Kidney (tissue), 14 donors: ENCODE results near the gene CCM2. TPM values are rescaled to one million over a fixed set of nuclear protein-coding genes. Genes with fewer than 3 reads are reported as not detected.

Experiments
- DNase-seq, 5 donors: peaks; one replicate each; pipeline ENCODE4 v3.0.0-alpha.2; 2013 to 2020
- FAIRE-seq: peaks from 2 replicates; lab custom pipeline; 2012; peaks lifted over from hg19 to GRCh38; lab: Jason Lieb, UNC
- H3K27ac ChIP-seq, 2 donors: one replicate each; pipeline ENCODE4 v1.7.0; 2013; ENCODE audit warnings: low read depth in 2 of 2, low read length in 2 of 2, inconsistent platforms in 1 of 2
- H3K27me3 ChIP-seq: one replicate; pipeline ENCODE4 v1.7.1; 2013; ENCODE audit warnings: low read length, inconsistent platforms; ENCODE audit not compliant: control insufficient read depth, insufficient read depth
- H3K36me3 ChIP-seq, 3 donors: one replicate each; pipeline versions ENCODE4 v1.7.0 to v1.7.1; 2013; ENCODE audit warnings: low read length in 3 of 3, control low read depth in 1 of 3, inconsistent platforms in 1 of 3; ENCODE audit not compliant: insufficient read depth in 3 of 3, control insufficient read depth in 2 of 3
- H3K4me1 ChIP-seq, 3 donors: one replicate each; pipeline versions ENCODE4 v1.7.0 to v1.7.1; 2013; ENCODE audit warnings: low read length in 3 of 3, inconsistent platforms in 1 of 3, low read depth in 1 of 3; ENCODE audit not compliant: control insufficient read depth in 2 of 3, insufficient read depth in 2 of 3
- H3K4me3 ChIP-seq, 3 donors: one replicate each; pipeline versions ENCODE4 v1.7.0 to v1.8.1; 2013; ENCODE audit warnings: low read length in 3 of 3, control low read depth in 1 of 3, inconsistent platforms in 1 of 3
- H3K9ac ChIP-seq, 3 donors: one replicate each; pipeline versions ENCODE4 v1.7.0 to v1.7.1; 2013; ENCODE audit warnings: low read length in 3 of 3, control low read depth in 1 of 3, inconsistent platforms in 1 of 3
- H3K9me3 ChIP-seq, 3 donors: one replicate each; pipeline versions ENCODE4 v1.7.0 to v1.7.1; 2013; ENCODE audit warnings: low read length in 3 of 3, control low read depth in 1 of 3, inconsistent platforms in 1 of 3; ENCODE audit not compliant: control insufficient read depth in 2 of 3, insufficient read depth in 1 of 3
- intact Hi-C: fragments of 100-400 bp; cut with DNase I; formaldehyde crosslinking; loops from one replicate; pipeline ENCODE4 v1.11.1; 2022
- polyA plus RNA-seq: library from polyadenylated mRNA; stranded (reverse); fragments of 350-450 nt; fragmentation: Illumina TruSeq; extraction: RNeasy Lipid Tissue Mini Kit (QIAGEN cat#74804); gene quantifications from one replicate; pipeline ENCODE4 v1.2.3, GENCODE V29; 2014; ENCODE audit warnings: low read depth, low replicate concordance; ENCODE audit not compliant: insufficient read depth
- total RNA-seq: library from RNA; stranded (reverse); fragmentation: NEBNext Ultra II Directional; extraction: Animal tissue kit (Norgen Biotek cat#: 25700); gene quantifications from one replicate; pipeline ENCODE4 v1.2.1, GENCODE V29; 2021
- TF ChIP-seq, protein P1 (sequence below): IDR thresholded peaks from 3 replicates; pipeline ENCODE4 v1.5.1; 2012; ENCODE audit warnings: mild to moderate bottlenecking, moderate library complexity, borderline replicate concordance; ENCODE audit not compliant: insufficient read depth; ENCODE audit errors: extremely low read depth
- donor health status: control.
- donor health status: control.
- donor health status: control.
- donor health status: control.
- donor health status: control.
- donor health status: DM: yes; HTN: yes; CAD: no.
- donor health status: Normal renal cell carcinoma (clear cell type).

The CCM2 gene
- total and polyA plus RNA-seq, 2 donors from 2014 or later: 35.0 to 37.8 TPM

DNA sequence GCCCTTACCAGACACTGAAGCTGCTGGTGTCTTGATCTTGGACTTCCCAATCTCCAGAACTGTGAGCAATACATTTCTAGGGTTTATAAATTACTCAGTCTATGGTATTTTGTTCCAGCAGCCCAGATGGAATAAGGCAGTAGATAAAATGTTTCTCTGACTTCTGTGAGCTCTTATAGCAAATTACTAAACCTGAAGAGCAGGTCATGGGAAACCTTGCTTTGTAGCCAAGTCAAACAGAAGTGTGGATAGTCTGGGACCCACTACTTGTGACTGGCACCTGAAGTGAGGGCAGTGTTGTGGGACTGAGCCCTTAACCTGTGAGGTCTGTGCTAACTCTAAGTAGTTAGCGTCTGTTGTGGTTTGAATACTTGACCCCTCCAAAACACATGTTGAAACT is 116.0 kb downstream of the CCM2 start:
- no peak for FAIRE-seq
- Histone ChIP-seq H3K9ac (no peak overlapping the region), H3K9me3 (no peaks in the 10 kb centered on the region), H3K4me3 (no peak overlapping the region), H3K4me1 (no peaks in the 10 kb centered on the region), H3K27ac (no peak overlapping the region), H3K36me3 (no peaks in the 10 kb centered on the region), H3K27me3 (no peaks in the 10 kb centered on the region)
- intact Hi-C loops: no loop called here
- TF ChIP-seq, protein P1, sequence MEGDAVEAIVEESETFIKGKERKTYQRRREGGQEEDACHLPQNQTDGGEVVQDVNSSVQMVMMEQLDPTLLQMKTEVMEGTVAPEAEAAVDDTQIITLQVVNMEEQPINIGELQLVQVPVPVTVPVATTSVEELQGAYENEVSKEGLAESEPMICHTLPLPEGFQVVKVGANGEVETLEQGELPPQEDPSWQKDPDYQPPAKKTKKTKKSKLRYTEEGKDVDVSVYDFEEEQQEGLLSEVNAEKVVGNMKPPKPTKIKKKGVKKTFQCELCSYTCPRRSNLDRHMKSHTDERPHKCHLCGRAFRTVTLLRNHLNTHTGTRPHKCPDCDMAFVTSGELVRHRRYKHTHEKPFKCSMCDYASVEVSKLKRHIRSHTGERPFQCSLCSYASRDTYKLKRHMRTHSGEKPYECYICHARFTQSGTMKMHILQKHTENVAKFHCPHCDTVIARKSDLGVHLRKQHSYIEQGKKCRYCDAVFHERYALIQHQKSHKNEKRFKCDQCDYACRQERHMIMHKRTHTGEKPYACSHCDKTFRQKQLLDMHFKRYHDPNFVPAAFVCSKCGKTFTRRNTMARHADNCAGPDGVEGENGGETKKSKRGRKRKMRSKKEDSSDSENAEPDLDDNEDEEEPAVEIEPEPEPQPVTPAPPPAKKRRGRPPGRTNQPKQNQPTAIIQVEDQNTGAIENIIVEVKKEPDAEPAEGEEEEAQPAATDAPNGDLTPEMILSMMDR: no peak
- no peak for DNase-seq

DNA sequence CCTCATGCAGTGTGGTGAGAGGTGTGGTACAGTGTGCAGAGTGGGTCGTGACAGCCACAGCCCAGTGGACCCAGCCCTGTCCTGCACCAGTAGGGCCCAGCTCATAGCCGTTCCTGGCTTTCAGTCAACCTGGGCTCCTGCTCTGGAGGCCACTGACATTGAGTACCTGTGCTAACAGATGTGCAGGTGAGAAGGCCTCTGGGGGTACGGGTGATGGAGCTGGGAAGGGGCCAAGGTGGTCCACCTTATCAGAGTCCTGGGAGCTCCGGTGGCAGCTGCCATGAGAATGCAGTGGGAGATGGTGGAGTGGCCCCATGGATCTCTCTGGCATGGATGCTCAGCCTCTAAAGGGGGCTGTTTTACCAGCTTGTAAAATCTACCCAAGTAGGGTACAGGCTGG is 117.6 kb downstream of the CCM2 start:
- H3K9ac ChIP-seq: no peak overlapping the region

DNA sequence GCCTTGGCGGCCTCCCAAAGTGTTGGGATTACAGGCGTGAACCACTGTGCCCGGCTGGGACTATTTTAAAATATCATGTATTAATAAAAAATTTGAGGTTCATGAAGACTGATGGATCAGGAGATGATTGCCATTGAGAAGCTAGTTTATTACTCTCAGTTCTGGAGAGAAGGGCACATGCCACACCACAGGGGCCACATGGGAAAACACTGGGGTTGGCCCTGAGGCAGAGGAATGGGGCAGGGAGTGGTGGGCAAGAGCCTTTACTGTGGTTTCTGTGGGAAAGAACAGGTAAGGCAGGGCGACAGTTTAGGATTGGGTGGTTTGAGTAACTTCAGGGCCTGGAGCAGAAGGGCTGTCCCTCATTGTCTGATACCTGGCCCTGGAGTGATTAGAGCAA is 118.3 kb downstream of the CCM2 start:
- no peaks in the 10 kb centered on the region for H3K9me3 ChIP-seq
- H3K27ac ChIP-seq: no peak overlapping the region
- no peaks in the 10 kb centered on the region for H3K4me1 ChIP-seq
- DNase-seq (no peak), FAIRE-seq (no peak)
- no peaks in the 10 kb centered on the region for H3K36me3 ChIP-seq
- H3K4me3 ChIP-seq: no peak overlapping the region
- H3K27me3 ChIP-seq: no peaks in the 10 kb centered on the region
- TF ChIP-seq, protein P1: no peak
- intact Hi-C loops: no loop called here
- no peak overlapping the region for H3K9ac ChIP-seq

More for the DNA sequence above, 117.6 kb downstream of the CCM2 start:
- Histone ChIP-seq H3K27ac (no peak overlapping the region), H3K4me1 (no peaks in the 10 kb centered on the region), H3K9me3 (no peaks in the 10 kb centered on the region), H3K27me3 (no peaks in the 10 kb centered on the region), H3K4me3 (no peak overlapping the region), H3K36me3 (no peaks in the 10 kb centered on the region)
- intact Hi-C loops: no loop called here
- TF ChIP-seq, protein P1: no peak
- no peak for DNase-seq
- no peak for FAIRE-seq

DNA sequence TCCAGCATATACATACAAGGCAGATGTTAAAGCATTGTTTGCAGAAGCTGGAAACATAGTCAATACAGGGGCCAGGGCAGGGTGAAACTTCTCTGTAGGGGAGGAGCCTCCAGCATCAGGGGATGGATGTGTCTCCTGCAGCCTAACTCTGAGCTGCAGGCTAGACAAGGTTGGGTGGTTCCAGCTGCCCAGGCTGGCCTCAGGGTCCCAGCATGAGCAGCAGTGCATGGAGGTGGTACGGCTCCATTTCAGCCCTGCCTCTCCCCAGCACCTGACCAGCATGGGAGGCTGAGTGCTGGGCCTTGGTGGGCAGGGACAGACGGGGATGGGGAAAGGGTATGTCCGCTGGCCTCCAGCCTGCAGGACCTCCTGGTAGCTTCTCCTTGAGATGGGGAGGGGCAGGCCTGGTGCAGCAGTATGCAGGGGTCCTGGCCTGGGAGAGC is 118.9 kb downstream of the CCM2 start:
- FAIRE-seq: no peak
- no peak overlapping the region for H3K4me3 ChIP-seq
- no peaks in the 10 kb centered on the region for H3K27me3 ChIP-seq
- H3K36me3 ChIP-seq: no peaks in the 10 kb centered on the region
- TF ChIP-seq, protein P1: no peak
- no peaks in the 10 kb centered on the region for H3K4me1 ChIP-seq
- H3K9ac ChIP-seq: no peak overlapping the region
- intact Hi-C loops: no loop called here
- DNase-seq: peak in 4 of 5 donors; percentile 40 to 60 (median 58)
- no peaks in the 10 kb centered on the region for H3K9me3 ChIP-seq
- H3K27ac ChIP-seq: no peak overlapping the region
